Stimulated activated memory B cell treated with anti-CD40 and anti-IgM and Interleukin-4, amounts not matched to agents 10 μg/mL and 1 μg/mL and 100 μg/mL, for 72 hours (primary cell): ENCODE results near the gene CNTD1.

Source experiments
- ATAC-seq: fragments of 150-1000 bp; cut with Tn5 transposase; 2 replicates; pipeline ENCODE4 v1.10.0; 2021
- H3K27ac Mint-ChIP-seq: one replicate; pipeline ENCODE4 v1.8.0; 2022; ENCODE audit warnings: mild to moderate bottlenecking, mixed read lengths
- H3K27me3 Mint-ChIP-seq: one replicate; pipeline ENCODE4 v1.8.0; 2022; ENCODE audit warnings: mixed read lengths
- H3K36me3 Mint-ChIP-seq: one replicate; pipeline ENCODE4 v1.8.0; 2022; ENCODE audit warnings: mixed read lengths
- H3K4me1 Mint-ChIP-seq: one replicate; pipeline ENCODE4 v1.8.0; 2022; ENCODE audit warnings: mixed read lengths
- H3K4me3 Mint-ChIP-seq: one replicate; pipeline ENCODE4 v1.8.0; 2022; ENCODE audit warnings: mild to moderate bottlenecking, moderate library complexity, mixed read lengths
- H3K9me3 Mint-ChIP-seq: one replicate; pipeline ENCODE4 v1.8.0; 2022; ENCODE audit warnings: mixed read lengths

The CNTD1 gene

DNA sequence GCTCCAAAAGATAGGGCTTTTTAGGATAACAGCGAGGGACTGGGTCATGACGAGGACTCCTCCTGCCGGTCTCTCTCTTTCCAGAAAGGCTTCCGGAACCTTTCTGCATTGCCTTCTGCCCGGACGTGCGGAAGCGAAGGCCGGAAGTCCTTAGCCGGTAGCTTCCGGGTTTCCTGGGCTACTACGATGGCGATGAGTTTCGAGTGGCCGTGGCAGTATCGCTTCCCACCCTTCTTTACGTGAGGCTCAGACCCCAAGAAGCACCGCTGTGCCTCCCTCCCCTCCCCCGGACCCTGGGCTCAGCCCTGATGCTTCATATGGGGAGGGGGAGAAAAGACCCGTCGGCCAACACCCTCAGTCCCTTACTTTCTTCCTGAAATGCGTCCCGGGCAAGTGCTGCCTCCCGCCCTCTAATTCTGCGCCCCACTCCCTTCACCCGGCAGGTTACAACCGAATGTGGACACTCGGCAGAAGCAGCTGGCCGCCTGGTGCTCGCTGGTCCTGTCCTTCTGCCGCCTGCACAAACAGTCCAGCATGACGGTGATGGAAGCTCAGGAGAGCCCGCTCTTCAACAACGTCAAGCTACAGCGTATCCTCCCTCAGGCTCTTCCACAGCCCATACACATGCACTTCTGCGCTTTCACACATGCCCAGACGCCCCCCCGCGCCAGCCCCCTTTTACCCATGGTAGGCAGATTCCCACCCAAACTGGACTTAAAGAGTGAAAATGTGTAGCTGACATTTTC, 25.2 kb upstream of the CNTD1 start, which contains the start of gene VPS25:
Gene VPS25 (plus strand): TSS at position 160 of the 746 bp plus-strand sequence. CDS start 27 bp downstream, at position 187.
- peaks cover 34% of the 10 kb centered on the region for H3K36me3 Mint-ChIP-seq
- peaks cover 5% of the 10 kb centered on the region for H3K27me3 Mint-ChIP-seq
- no peaks in the 10 kb centered on the region for H3K9me3 Mint-ChIP-seq
- peak; percentile 92 for ATAC-seq
- peaks cover 37% of the 10 kb centered on the region for H3K4me1 Mint-ChIP-seq
- peak within 1 kb of the TSS; percentile 100 for H3K4me3 Mint-ChIP-seq
- peak within 1 kb of the TSS; percentile 98 for H3K27ac Mint-ChIP-seq

DNA sequence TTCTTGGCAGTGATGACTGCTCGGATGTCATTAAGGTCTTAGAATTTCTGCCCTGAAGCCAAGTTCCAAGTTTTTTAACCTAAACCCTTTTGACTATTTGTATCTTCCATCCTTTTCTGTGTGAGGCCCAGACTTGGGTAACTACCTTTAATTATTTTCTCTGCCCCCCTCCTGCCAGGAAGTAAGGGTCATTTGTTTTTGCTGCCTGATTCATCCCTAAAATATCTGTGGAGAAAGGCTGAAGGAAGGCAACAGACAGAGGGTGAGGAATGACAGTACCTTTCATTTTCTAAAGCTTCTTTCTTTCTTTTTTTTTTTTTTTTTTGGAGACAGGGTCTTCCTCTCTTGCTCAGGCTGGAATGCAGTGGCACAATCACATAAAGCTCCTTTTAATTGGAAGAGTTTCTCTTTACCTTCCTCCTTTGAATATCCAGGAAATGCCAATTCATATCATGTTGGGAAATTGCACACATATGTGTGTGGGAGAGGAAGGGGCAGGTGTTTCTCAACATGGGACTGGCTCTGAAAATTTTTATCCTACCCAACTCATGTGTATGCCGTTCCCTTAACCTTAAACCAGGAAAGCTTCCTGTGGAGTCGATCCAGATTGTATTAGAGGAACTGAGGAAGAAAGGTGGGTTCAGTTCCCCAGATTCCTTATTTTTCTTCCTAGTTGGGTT, 24.5 kb upstream of the CNTD1 start:
- peaks cover 38% of the 10 kb centered on the region for H3K36me3 Mint-ChIP-seq
- H3K27me3 Mint-ChIP-seq = peaks cover 2% of the 10 kb centered on the region
- H3K27ac Mint-ChIP-seq = peak overlapping the region; percentile 98
- H3K9me3 Mint-ChIP-seq = no peaks in the 10 kb centered on the region
- no peak for ATAC-seq
- H3K4me1 Mint-ChIP-seq = peaks cover 37% of the 10 kb centered on the region
- H3K4me3 Mint-ChIP-seq = peak overlapping the region; percentile 100

DNA sequence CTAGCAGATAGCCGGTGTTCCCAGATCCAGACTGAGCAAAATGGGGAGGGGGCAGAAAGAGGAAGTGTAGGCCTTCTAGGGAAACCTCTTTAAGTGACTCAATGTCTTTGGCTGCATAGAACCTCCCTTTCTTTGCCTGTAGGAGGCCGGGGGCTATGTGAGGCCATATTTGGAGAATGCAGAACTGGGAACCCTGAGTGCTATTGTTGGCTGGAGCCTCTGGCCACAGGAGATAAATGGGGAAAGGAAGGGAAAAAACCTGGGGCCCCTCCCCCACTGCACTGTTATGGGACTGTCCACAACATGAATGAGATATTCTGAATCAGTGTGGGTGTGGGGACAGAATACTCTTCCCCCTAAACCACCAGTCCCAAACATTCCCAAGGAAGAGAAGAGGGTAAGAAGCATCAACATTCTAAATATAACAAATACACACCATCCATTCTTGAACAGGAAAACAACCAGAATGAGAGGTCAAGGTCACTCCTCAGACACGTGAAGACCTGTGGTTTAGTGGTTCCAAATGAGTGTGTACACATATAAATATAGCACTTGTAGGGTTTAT, 23.0 kb upstream of the CNTD1 start:
- H3K27ac Mint-ChIP-seq = no peak overlapping the region
- ATAC-seq = peak; percentile 60
- no peaks in the 10 kb centered on the region for H3K9me3 Mint-ChIP-seq
- no peak overlapping the region for H3K4me3 Mint-ChIP-seq
- peaks cover 48% of the 10 kb centered on the region for H3K36me3 Mint-ChIP-seq
- peaks cover 48% of the 10 kb centered on the region for H3K4me1 Mint-ChIP-seq
- peaks cover 12% of the 10 kb centered on the region for H3K27me3 Mint-ChIP-seq

DNA sequence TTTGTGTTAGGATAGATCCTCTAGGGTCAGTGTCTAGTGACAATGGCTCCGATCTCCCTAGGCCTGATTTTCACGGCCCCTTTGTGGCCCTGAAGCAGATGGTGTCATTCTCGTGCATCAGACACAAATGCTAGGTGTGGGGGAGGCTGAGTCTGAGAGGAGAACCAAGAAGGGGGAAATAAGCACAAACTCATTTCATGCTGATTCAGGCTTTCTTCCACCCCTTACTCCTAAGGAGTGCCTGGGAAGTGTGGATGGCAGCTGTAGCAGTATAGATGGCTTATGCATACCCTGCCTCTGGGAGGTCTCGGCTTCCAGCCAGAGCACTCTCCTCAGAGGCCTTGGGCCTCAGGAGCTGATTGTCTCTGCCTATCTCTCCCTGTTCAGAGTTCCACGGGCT, 20.1 kb upstream of the CNTD1 start:
- no peak overlapping the region for H3K4me3 Mint-ChIP-seq
- H3K27me3 Mint-ChIP-seq = peaks cover 35% of the 10 kb centered on the region
- peaks cover 46% of the 10 kb centered on the region for H3K4me1 Mint-ChIP-seq
- no peak for ATAC-seq
- peaks cover 48% of the 10 kb centered on the region for H3K36me3 Mint-ChIP-seq
- no peaks in the 10 kb centered on the region for H3K9me3 Mint-ChIP-seq
- H3K27ac Mint-ChIP-seq = no peak overlapping the region

DNA sequence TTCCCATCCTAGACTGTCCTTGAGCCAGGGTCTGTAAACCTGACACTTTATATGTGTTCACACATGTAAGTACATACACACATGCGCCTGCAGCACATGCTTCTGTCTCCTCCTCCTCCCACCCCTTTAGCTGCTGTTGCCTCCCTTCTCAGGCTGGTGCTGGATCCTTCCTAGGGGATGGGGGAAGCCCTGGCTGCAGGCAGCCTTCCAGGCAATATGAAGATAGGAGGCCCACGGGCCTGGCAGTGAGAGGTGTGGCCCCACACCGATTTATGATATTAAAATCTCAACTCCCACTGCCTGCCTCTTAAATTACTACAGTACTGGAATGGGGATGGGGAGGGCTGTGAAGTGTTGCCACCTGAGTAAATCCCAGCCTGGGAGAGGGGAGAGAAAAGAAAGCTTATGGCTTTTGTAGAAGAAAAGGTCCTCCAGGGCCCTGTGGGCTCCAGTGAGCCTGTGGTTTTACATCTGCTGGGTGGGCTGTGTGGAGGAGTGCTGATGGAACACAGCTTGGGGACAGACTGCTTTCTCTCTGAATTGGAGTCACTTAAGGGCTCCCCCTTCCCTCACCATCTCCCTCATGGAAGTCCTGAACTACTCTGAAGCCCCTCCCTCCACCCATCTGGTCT, 19.2 kb upstream of the CNTD1 start:
- Mint-ChIP-seq H3K36me3 (peaks cover 48% of the 10 kb centered on the region), H3K4me1 (peaks cover 47% of the 10 kb centered on the region), H3K27me3 (peaks cover 43% of the 10 kb centered on the region), H3K4me3 (no peak overlapping the region), H3K9me3 (no peaks in the 10 kb centered on the region), H3K27ac (no peak overlapping the region)
- no peak for ATAC-seq

DNA sequence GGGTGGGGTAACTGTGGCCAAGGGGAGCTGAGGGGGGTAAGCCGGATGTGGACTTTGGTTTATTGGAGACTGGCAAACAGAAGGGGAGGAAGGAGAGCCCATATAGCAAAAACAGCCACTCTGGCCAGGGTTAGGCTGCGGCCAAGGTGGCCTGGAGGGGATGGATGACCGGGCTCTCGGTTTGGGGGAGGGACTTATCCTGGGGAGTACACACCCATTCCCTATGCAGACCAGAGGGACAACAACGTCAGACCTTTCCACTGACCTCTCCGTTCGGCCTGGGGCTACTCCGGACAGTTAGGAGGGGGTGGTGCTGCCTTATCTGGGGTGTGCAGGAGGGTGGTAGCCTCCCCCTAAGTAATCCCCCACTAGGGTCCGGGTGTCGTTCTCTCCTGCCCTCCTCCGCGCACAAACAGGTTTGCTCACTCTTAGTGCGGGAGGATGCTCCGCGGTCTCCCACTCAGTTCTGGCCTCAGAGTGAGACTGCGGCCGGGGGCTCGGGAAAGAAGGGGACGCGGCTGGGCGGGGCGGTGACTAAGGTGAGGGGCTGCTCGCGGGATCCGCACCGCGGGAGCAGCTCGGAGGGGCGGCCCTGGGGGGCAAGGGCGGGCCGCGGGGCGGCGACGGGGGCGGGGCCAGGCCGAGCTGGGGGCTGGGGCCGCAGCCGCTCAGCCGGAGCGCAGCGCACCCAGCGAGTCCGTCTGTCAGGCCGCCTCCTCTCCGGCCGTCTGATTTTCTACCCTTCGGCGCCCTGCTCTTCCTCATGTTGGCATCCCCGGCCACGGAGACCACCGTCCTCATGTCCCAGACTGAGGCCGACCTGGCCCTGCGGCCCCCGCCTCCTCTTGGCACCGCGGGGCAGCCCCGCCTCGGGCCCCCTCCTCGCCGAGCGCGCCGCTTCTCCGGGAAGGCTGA, 18.5 kb upstream of the CNTD1 start, which contains the start of gene WNK4:
Gene WNK4 (plus strand): TSS at position 675 of the 915 bp plus-strand sequence. CDS start 89 bp downstream, at position 764.
- H3K36me3 Mint-ChIP-seq = peaks cover 42% of the 10 kb centered on the region
- H3K27me3 Mint-ChIP-seq = peaks cover 51% of the 10 kb centered on the region
- ATAC-seq = peak; percentile 18
- H3K27ac Mint-ChIP-seq = no peak within 1 kb of the TSS
- no peaks in the 10 kb centered on the region for H3K9me3 Mint-ChIP-seq
- no peak within 1 kb of the TSS for H3K4me3 Mint-ChIP-seq
- H3K4me1 Mint-ChIP-seq = peaks cover 47% of the 10 kb centered on the region

DNA sequence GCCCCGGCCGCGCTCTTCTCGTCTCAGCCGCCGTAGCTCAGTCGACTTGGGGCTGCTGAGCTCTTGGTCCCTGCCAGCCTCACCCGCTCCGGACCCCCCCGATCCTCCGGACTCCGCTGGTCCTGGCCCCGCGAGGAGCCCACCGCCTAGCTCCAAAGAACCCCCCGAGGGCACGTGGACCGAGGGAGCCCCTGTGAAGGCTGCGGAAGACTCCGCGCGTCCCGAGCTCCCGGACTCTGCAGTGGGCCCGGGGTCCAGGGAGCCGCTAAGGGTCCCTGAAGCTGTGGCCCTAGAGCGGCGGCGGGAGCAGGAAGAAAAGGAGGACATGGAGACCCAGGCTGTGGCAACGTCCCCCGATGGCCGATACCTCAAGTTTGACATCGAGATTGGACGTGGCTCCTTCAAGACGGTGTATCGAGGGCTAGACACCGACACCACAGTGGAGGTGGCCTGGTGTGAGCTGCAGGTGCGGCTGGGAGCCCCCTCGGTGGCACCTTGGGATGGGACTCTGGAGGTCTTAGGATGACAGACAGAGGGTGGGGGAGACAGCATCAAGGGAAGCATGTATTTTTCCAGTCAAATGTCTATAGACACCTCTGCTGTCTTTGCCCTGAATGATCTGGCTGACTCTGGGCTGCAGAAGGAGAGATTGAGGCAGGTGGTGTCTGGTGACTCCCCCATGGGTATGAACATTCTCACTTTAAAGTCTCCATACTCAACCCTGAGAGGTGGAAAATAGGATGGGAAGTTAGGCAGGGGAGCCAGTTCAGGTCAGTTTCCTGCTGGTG, 17.6 kb upstream of the CNTD1 start:
- ATAC-seq = peak; percentile 7
- Mint-ChIP-seq H3K27ac (no peak overlapping the region), H3K27me3 (peaks cover 60% of the 10 kb centered on the region), H3K4me1 (peaks cover 40% of the 10 kb centered on the region), H3K9me3 (no peaks in the 10 kb centered on the region), H3K36me3 (peaks cover 34% of the 10 kb centered on the region), H3K4me3 (no peak overlapping the region)

DNA sequence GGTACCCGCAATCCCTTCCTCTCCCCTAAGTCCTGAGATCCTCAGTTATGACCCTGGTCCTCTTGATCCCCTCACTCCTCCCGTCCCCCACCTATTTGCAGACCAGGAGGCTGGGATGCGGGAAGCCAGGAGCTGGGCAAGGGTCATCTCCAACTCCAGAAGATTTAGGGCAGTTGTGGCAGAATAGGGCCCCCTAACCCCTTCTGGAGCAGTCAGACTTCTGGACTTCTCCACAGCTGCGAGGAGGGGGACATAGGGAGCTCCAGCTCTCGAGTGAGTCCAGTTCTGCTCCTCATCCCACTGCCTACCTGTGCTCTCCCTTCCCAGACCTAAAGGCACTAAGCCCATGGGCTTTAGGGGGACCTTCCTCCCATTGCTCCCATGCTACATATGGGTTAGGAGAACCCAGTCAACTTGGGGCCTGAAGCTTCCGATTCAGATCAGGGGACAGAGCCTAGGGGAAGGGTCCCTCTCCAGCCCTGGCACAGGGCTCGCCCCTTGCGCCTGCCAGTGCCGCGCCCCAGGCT, 17.0 kb upstream of the CNTD1 start:
- H3K4me3 Mint-ChIP-seq = no peak overlapping the region
- ATAC-seq = peak; percentile 3
- H3K9me3 Mint-ChIP-seq = no peaks in the 10 kb centered on the region
- H3K4me1 Mint-ChIP-seq = peaks cover 40% of the 10 kb centered on the region
- peaks cover 62% of the 10 kb centered on the region for H3K27me3 Mint-ChIP-seq
- H3K36me3 Mint-ChIP-seq = peaks cover 27% of the 10 kb centered on the region
- no peak overlapping the region for H3K27ac Mint-ChIP-seq

DNA sequence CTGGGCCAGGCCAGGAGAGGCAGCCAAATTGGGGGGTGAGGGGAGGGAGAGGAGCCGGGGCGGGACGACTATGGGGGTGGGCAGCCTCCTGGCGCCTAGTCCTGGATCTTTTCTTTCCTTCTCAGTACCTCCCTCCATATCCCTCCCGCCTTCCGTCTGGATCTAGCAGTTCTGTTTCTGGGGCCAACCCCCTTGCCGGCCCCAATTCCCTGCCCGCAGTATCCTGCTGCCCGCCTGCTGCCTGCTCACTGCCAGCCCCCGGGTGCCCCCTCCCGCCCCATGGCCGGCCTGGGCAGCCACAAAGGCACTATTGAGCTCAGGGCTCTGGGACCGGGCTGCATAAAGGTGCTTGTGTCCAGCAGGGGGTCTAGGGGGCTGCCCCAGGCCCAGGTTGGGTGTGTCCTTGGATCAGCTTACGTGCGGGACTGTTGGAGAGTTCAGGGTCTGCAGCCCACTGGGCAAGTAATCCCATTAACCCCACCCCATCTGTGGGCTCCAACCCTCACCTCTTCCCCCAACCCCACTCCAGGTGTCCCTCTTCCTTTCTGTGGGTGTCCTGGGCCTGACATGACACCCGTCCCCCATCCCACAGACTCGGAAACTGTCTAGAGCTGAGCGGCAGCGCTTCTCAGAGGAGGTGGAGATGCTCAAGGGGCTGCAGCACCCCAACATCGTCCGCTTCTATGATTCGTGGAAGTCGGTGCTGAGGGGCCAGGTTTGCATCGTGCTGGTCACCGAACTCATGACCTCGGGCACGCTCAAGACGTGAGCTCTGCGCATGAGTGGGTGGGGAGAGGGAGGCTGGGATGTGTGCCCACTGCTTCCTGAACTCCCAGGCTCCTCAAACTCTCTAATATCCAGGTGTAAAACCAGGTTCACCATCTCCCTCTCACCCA, 16.2 kb upstream of the CNTD1 start:
- peaks cover 24% of the 10 kb centered on the region for H3K36me3 Mint-ChIP-seq
- peaks cover 67% of the 10 kb centered on the region for H3K27me3 Mint-ChIP-seq
- H3K4me3 Mint-ChIP-seq = no peak overlapping the region
- H3K27ac Mint-ChIP-seq = no peak overlapping the region
- ATAC-seq = peak; percentile 21
- H3K9me3 Mint-ChIP-seq = no peaks in the 10 kb centered on the region
- H3K4me1 Mint-ChIP-seq = peaks cover 40% of the 10 kb centered on the region

DNA sequence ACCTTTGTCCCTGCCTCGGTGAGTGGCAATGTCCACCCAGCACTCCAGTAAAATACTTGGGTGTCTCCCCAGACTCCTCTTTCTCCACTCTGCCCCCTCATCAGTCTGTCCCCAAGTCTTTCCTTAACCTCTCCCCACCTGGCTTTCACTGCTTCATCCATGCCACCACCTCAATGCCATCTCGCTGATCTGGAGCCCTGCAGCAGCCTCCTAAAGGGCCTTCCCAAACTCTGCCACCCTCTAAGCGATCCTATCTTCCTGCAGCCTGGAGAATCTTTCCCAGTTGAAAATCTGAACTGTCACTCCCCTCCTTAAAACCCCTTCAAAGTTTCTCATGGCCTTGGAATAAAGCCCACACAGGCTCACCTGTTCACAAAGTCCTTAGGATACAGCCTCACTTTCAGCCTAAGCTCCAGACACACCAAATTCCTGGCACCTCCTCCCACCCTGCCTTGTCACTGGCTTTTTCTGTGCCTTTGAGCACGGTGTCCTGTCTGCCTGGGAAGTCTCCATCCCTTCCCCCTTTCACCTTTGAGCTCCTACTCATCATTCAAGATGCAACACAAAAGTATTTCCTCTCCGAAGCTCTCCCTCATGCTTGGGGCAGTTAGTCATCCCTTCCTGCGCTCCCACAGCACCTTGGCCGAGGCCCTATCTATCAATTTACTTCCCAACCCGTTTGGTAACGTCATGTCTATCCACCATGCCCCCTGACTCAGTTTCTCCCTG, 15.4 kb upstream of the CNTD1 start:
- H3K9me3 Mint-ChIP-seq = no peaks in the 10 kb centered on the region
- H3K27ac Mint-ChIP-seq = no peak overlapping the region
- peaks cover 16% of the 10 kb centered on the region for H3K36me3 Mint-ChIP-seq
- no peak for ATAC-seq
- no peak overlapping the region for H3K4me3 Mint-ChIP-seq
- peaks cover 40% of the 10 kb centered on the region for H3K4me1 Mint-ChIP-seq
- H3K27me3 Mint-ChIP-seq = peaks cover 75% of the 10 kb centered on the region

DNA sequence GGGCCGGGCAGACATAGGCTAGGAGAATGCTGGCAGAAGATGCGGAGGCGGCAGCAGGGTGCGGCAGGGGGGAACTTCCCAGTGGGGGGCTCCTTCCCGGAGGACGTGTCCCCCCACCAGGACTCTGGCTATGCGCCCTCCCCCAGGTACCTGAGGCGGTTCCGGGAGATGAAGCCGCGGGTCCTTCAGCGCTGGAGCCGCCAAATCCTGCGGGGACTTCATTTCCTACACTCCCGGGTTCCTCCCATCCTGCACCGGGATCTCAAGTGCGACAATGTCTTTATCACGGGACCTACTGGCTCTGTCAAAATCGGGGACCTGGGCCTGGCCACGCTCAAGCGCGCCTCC, 14.9 kb upstream of the CNTD1 start:
- Mint-ChIP-seq H3K9me3 (no peaks in the 10 kb centered on the region), H3K27ac (no peak overlapping the region), H3K4me3 (no peak overlapping the region), H3K4me1 (peaks cover 40% of the 10 kb centered on the region), H3K27me3 (peaks cover 79% of the 10 kb centered on the region), H3K36me3 (peaks cover 13% of the 10 kb centered on the region)
- ATAC-seq = no peak

DNA sequence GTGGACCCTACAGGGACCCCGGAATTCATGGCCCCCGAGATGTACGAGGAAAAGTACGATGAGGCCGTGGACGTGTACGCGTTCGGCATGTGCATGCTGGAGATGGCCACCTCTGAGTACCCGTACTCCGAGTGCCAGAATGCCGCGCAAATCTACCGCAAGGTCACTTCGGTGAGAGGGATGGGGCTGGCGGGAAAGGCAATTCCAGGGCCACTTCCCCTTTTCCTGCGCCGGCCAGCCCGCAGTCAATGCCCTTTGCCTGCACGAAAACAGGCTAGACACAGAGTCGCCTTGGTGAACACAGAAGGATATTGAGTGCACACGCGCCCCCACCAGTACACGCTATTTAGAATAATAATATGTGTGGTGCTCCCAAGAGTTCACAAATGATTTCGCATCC, 14.3 kb upstream of the CNTD1 start:
- H3K36me3 Mint-ChIP-seq = peaks cover 7% of the 10 kb centered on the region
- ATAC-seq = no peak
- H3K27ac Mint-ChIP-seq = no peak overlapping the region
- H3K27me3 Mint-ChIP-seq = peaks cover 75% of the 10 kb centered on the region
- no peaks in the 10 kb centered on the region for H3K9me3 Mint-ChIP-seq
- H3K4me1 Mint-ChIP-seq = peaks cover 39% of the 10 kb centered on the region
- H3K4me3 Mint-ChIP-seq = no peak overlapping the region
